Activated T-cell treated with anti-CD3 and anti-CD28 coated beads, Interleukin-2, amount 50 U/mL, for 4 hours (primary cell): ENCODE measurements around the gene ARPC2. TPM values are rescaled to one million over a fixed set of nuclear protein-coding genes. Genes with fewer than 3 reads are reported as not detected.

Experiments
- total RNA-seq, 3 donors: library from RNA; stranded (reverse); gene quantifications; one replicate each; pipeline ENCODE4 v1.2.1, GENCODE V29; 2021

ARPC2 gene
- total RNA-seq, 3 donors from 2014 or later = 381 to 396 (median 382) TPM

Other genes with a start within 250 kb of the ARPC2 start
- 1 to 10 TPM in 1 of 3 donors, under 1 TPM in 2; 0.50 to 1.2 (median 0.54) TPM for gene TNS1, start 214.2 kb upstream of the ARPC2 start, total RNA-seq
- under 1 TPM in 2 of 3 donors, not detected in 1; 0.16 to 0.38 TPM for gene RUFY4, start 147.9 kb upstream of the ARPC2 start, total RNA-seq
- not detected for gene CXCR2, start 91.2 kb upstream of the ARPC2 start, total RNA-seq
- not detected for gene CXCR1, start 50.2 kb upstream of the ARPC2 start, total RNA-seq
- gene GPBAR1, start 43.8 kb downstream of the ARPC2 start, total RNA-seq = under 1 TPM; 0.66 to 0.69 (median 0.68) TPM
- gene AAMP, start 52.9 kb downstream of the ARPC2 start, total RNA-seq = 100 to 1,000 TPM; 128 to 142 (median 131) TPM
- 10 to 100 TPM; 14.7 to 19.1 (median 17.8) TPM for gene PNKD, start 53.3 kb downstream of the ARPC2 start, total RNA-seq
- gene TMBIM1, start 75.3 kb downstream of the ARPC2 start, total RNA-seq = 10 to 100 TPM; 49.0 to 60.5 (median 52.8) TPM
- not detected for gene CATIP, start 139.7 kb downstream of the ARPC2 start, total RNA-seq
- under 1 TPM; 0.05 to 0.61 (median 0.05) TPM for gene SLC11A1, start 165.1 kb downstream of the ARPC2 start, total RNA-seq
- gene CTDSP1, start 182.7 kb downstream of the ARPC2 start, total RNA-seq = 10 to 100 TPM; 42.8 to 58.0 (median 52.7) TPM
- gene VIL1, start 201.9 kb downstream of the ARPC2 start, total RNA-seq = under 1 TPM; 0.11 to 0.24 (median 0.23) TPM